Parathyroid adenoma (tissue), 2 donors: ENCODE results near the gene EMSY.

Experiments used
- H2AFZ ChIP-seq: fragments of 300-600 bp; sonication (generic); one replicate; pipeline ENCODE4 v1.7.0; 2017; ENCODE audit warnings: antibody characterized with exemption, mild to moderate bottlenecking
- H3K27ac ChIP-seq: fragments of 300-600 bp; sonication (generic); one replicate; pipeline ENCODE4 v1.7.0; 2017
- H3K27me3 ChIP-seq: fragments of 300-600 bp; sonication (generic); one replicate; pipeline ENCODE4 v1.7.0; 2017; ENCODE audit warnings: low read length; ENCODE audit not compliant: control insufficient read depth, insufficient read depth
- H3K36me3 ChIP-seq: fragments of 300-600 bp; sonication (generic); one replicate; pipeline ENCODE4 v1.7.0; 2017; ENCODE audit warnings: low read length; ENCODE audit not compliant: control insufficient read depth, insufficient read depth
- H3K4me1 ChIP-seq: fragments of 300-600 bp; sonication (generic); one replicate; pipeline ENCODE4 v1.7.0; 2017; ENCODE audit warnings: control low read depth
- H3K4me2 ChIP-seq: fragments of 300-600 bp; sonication (generic); one replicate; pipeline ENCODE4 v1.7.0; 2017; ENCODE audit warnings: low read length
- H3K4me3 ChIP-seq: fragments of 300-600 bp; sonication (generic); one replicate; pipeline ENCODE4 v1.7.0; 2017; ENCODE audit warnings: low read depth, low read length
- H3K79me2 ChIP-seq: fragments of 300-600 bp; sonication (generic); one replicate; pipeline ENCODE4 v1.7.0; 2017; ENCODE audit warnings: control low read depth
- H3K9ac ChIP-seq: fragments of 300-600 bp; sonication (generic); one replicate; pipeline ENCODE4 v1.7.0; 2017; ENCODE audit warnings: mild to moderate bottlenecking
- H3K9me3 ChIP-seq: fragments of 300-600 bp; sonication (generic); one replicate; pipeline ENCODE4 v1.7.0; 2017; ENCODE audit warnings: low read length; ENCODE audit not compliant: control insufficient read depth
- TF ChIP-seq, protein P1 (sequence below): fragments of 300-600 bp; sonication (generic); IDR thresholded peaks from one replicate; pipeline ENCODE4 v1.7.0; 2017; ENCODE audit warnings: antibody characterized with exemption, mild to moderate bottlenecking
- donor health status: primary hyperparathyroidism.

Gene EMSY

DNA sequence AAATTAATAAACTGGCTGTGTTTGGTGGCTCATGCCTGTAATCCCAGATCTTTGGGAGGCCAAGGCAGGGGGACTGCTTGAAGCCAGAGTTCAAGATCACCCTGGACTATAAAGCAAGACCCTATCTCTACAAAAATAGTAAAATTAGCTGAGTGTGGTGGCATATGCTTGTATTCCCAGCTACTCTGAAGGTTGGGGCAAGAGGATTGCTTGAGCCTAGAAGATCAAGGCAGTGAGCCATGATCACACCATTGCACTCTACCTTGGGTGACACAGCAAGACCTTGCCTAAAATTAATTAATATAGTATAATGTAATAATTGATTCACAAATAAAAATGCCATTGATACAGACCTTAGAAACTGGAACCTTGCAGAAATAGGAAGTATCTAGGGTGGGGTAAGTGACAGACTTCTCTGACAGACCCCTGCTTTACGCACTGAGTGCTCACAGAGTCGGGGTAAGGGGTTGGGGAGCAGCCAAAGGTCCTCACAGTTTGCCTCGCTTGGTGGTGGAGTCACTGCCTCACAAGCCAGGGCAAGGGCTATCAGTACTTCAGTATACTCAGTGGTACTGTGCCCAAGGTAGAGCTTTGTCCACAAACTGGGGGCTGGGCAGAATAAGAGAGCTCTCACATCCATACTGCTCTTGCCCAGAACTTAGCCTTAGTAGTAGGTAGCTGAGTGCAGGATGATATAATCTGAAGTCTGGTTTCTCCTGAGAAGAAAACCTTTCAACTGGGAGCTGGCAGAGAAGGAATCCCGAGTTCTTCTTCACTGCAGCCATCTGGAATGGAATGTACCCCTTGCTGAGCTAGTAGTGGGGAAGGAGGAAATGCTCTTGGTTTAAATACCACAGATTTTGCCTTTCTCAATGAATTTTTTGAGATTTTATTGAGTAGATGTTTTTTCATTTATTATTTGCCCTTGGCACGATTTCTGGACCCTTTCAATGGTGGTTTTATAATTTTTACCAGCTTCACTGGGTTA lies 65.5 kb downstream of the EMSY start:
- Histone ChIP-seq H3K9me3 (no peaks in the 10 kb centered on the region), H3K9ac (no peak overlapping the region), H3K79me2 (no peaks in the 10 kb centered on the region), H3K4me1 (no peaks in the 10 kb centered on the region), H2AFZ (no peak overlapping the region), H3K4me3 (no peak overlapping the region), H3K4me2 (no peak overlapping the region), H3K27ac (no peak overlapping the region), H3K36me3 (no peaks in the 10 kb centered on the region), H3K27me3 (no peaks in the 10 kb centered on the region)
- TF ChIP-seq, protein P1, sequence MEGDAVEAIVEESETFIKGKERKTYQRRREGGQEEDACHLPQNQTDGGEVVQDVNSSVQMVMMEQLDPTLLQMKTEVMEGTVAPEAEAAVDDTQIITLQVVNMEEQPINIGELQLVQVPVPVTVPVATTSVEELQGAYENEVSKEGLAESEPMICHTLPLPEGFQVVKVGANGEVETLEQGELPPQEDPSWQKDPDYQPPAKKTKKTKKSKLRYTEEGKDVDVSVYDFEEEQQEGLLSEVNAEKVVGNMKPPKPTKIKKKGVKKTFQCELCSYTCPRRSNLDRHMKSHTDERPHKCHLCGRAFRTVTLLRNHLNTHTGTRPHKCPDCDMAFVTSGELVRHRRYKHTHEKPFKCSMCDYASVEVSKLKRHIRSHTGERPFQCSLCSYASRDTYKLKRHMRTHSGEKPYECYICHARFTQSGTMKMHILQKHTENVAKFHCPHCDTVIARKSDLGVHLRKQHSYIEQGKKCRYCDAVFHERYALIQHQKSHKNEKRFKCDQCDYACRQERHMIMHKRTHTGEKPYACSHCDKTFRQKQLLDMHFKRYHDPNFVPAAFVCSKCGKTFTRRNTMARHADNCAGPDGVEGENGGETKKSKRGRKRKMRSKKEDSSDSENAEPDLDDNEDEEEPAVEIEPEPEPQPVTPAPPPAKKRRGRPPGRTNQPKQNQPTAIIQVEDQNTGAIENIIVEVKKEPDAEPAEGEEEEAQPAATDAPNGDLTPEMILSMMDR: no peak

DNA sequence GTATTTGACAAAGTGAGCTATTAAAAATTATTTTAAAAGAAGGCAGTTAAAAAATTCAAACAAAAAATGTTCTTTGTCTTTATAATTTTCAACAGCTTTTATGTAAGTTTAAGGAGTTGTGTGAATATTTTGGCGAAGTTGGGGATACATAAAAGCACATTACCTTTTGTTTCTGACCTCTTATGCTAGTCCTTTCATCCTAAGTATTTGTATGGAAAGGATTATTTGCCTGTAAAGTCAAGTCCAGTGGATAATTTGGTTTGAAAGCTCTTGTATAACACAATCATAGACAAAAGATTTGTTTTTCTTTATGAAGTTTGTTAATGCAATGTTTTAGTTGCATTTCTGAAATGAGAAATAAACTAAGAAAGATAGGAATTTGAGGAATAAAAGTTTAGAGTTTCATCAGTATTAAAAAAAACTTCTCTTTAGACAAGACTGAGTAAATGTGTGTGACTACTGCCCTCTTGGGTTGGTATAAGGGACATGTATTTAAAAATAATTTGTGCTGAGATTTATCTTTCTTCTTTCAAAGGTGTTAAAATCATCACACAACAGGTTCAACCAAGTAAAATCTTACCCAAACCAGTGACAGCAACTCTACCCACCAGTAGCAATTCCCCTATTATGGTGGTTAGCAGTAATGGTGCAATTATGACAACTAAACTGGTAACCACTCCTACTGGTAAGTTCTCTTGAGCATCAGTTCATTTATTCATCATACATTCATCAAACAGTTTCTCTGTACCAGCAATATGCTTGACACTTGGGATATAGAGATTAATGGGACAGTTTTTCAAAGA lies 68.2 kb downstream of the EMSY start:
- H3K4me1 ChIP-seq: no peaks in the 10 kb centered on the region
- H3K9me3 ChIP-seq: no peaks in the 10 kb centered on the region
- TF ChIP-seq, protein P1: peak; percentile 12
- H2AFZ ChIP-seq: no peak overlapping the region
- no peak overlapping the region for H3K27ac ChIP-seq
- H3K4me3 ChIP-seq: no peak overlapping the region
- H3K36me3 ChIP-seq: no peaks in the 10 kb centered on the region
- no peak overlapping the region for H3K9ac ChIP-seq
- H3K4me2 ChIP-seq: no peak overlapping the region
- H3K79me2 ChIP-seq: no peaks in the 10 kb centered on the region
- no peaks in the 10 kb centered on the region for H3K27me3 ChIP-seq

DNA sequence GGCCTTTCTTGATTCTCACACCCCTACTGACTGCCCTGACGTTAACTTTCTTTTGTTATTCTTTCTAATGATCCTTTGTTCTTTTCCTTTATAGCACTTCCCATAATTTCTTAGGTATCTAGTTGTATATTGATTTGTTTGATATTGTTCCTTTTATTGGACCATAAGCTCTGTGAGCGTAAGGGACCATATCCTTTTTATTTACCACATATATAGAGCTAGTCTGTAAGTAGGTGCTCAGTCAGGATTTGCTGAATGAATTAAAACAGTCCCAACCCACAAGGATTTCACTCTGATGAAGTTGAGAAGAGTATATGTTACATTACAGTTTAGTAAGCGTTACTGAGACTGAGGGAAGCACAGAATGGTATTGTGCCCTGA lies 68.8 kb downstream of the EMSY start:
- Histone ChIP-seq H3K4me2 (no peak overlapping the region), H3K27me3 (no peaks in the 10 kb centered on the region), H3K4me3 (no peak overlapping the region), H3K4me1 (no peaks in the 10 kb centered on the region), H3K27ac (no peak overlapping the region), H3K9ac (no peak overlapping the region), H2AFZ (no peak overlapping the region), H3K9me3 (no peaks in the 10 kb centered on the region), H3K36me3 (no peaks in the 10 kb centered on the region), H3K79me2 (no peaks in the 10 kb centered on the region)
- TF ChIP-seq, protein P1: no peak

DNA sequence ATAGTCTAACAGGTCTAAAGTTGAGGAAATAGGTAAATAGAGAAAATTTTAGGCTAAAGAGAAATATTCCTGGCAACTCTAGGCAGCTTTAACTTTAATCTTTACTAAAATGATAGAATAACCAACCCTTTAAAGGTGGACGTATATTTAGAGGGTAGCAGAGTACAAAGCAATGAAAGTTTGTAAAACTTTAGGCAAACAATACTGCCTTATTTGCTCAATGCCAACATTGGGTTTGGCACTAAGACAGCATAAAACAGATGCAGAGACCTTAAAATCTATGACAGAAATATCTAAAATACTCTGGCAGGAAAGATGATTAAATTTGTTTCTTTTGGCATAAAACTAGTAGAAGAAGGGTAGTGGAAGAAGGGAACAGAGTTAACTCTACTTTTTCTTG lies 70.7 kb downstream of the EMSY start:
- Histone ChIP-seq H3K9ac (no peak overlapping the region), H3K4me1 (no peaks in the 10 kb centered on the region), H2AFZ (no peak overlapping the region), H3K79me2 (no peaks in the 10 kb centered on the region), H3K9me3 (no peaks in the 10 kb centered on the region), H3K4me3 (no peak overlapping the region), H3K4me2 (no peak overlapping the region), H3K36me3 (no peaks in the 10 kb centered on the region), H3K27ac (no peak overlapping the region), H3K27me3 (no peaks in the 10 kb centered on the region)
- TF ChIP-seq, protein P1: no peak
